Measurements from ENCODE around the gene MCM3.
A peak's percentile ranks its signal among the peaks of the same experiment; 100 is the strongest.

MCM3 gene

GRCh38 chr6:52293067-52293466 is 8.5 kb upstream of the MCM3 start:
- peaks cover 60% of the 10 kb centered on the region for H3K4me1 ChIP-seq (ENCODE audit: low read length)
- H3K4me2 ChIP-seq (ENCODE audit: low read length), result peak overlapping the region; percentile 38
- H3K27me3 ChIP-seq (ENCODE audit: low read depth, low read length), result no peaks in the 10 kb centered on the region
- H3K9ac ChIP-seq (ENCODE audit: low read length), result peak overlapping the region; percentile 20
- peaks cover 6% of the 10 kb centered on the region for H3K36me3 ChIP-seq (replicated peaks; ENCODE audit: low read depth, low read length)
- H3K79me2 ChIP-seq (ENCODE audit: low read length), result no peaks in the 10 kb centered on the region
- H2AFZ ChIP-seq (ENCODE audit: low read depth, low read length), result 0 out of 2 replicates have a peak overlapping the region, but pooled peaks have one; percentile 17
- no peaks in the 10 kb centered on the region for H4K20me1 ChIP-seq (ENCODE audit: insufficient read depth, low read length)
- peak overlapping the region; percentile 50 for H3K27ac ChIP-seq (ENCODE audit: low read length)
- TF ChIP-seq EZH2phosphoT487 (IDR thresholded peaks at IDR 0.05; ENCODE audit: low read depth) (no peak), CTCF (IDR thresholded peaks at IDR 0.05; ENCODE audit: low read depth, low read length) (no peak)
- peaks cover 4% of the 10 kb centered on the region; the same call in 1 of the 2 replicates for H3K9me3 ChIP-seq (ENCODE audit: insufficient read depth, low read length)
- H3K4me3 ChIP-seq (ENCODE audit: low read length), result no peak overlapping the region

- no peak overlapping the region for H3K9ac ChIP-seq (ENCODE audit: low read length)
- peaks cover 47% of the 10 kb centered on the region for H3K4me1 ChIP-seq (ENCODE audit: low read length)
- H2AFZ ChIP-seq (ENCODE audit: low read depth, low read length), result no peak overlapping the region
- H3K27ac ChIP-seq (ENCODE audit: low read length), result no peak overlapping the region
- H3K79me2 ChIP-seq (ENCODE audit: low read length), result peaks cover 8% of the 10 kb centered on the region
- H3K27me3 ChIP-seq (ENCODE audit: low read depth, low read length), result no peaks in the 10 kb centered on the region
- no peak overlapping the region for H3K4me3 ChIP-seq (ENCODE audit: low read length)
- H3K9me3 ChIP-seq (ENCODE audit: insufficient read depth, low read length), result no peaks in the 10 kb centered on the region
- no peak for TF ChIP-seq EZH2phosphoT487 (IDR thresholded peaks at IDR 0.05; ENCODE audit: low read depth)
- TF ChIP-seq CTCF (IDR thresholded peaks at IDR 0.05; ENCODE audit: low read depth, low read length), result no peak
- no peaks in the 10 kb centered on the region for H4K20me1 ChIP-seq (ENCODE audit: insufficient read depth, low read length)
- no peaks in the 10 kb centered on the region for H3K36me3 ChIP-seq (replicated peaks; ENCODE audit: low read depth, low read length)
- H3K4me2 ChIP-seq (ENCODE audit: low read length), result no peak overlapping the region
Measured at GRCh38 chr6:52288841-52289240, 4.3 kb upstream of the MCM3 start.

GRCh38 chr6:52288216-52288615 is 3.7 kb upstream of the MCM3 start:
- Histone ChIP-seq H2AFZ (ENCODE audit: low read depth, low read length) (no peak overlapping the region), H3K9me3 (ENCODE audit: insufficient read depth, low read length) (no peaks in the 10 kb centered on the region), H3K4me1 (ENCODE audit: low read length) (peaks cover 44% of the 10 kb centered on the region), H3K36me3 (replicated peaks; ENCODE audit: low read depth, low read length) (peaks cover 5% of the 10 kb centered on the region), H3K79me2 (ENCODE audit: low read length) (peaks cover 14% of the 10 kb centered on the region), H3K4me3 (ENCODE audit: low read length) (no peak overlapping the region), H3K4me2 (ENCODE audit: low read length) (no peak overlapping the region), H3K9ac (ENCODE audit: low read length) (no peak overlapping the region), H4K20me1 (ENCODE audit: insufficient read depth, low read length) (peaks cover 4% of the 10 kb centered on the region), H3K27me3 (ENCODE audit: low read depth, low read length) (no peaks in the 10 kb centered on the region), H3K27ac (ENCODE audit: low read length) (no peak overlapping the region)
- TF ChIP-seq CTCF (IDR thresholded peaks at IDR 0.05; ENCODE audit: low read depth, low read length) (no peak), EZH2phosphoT487 (IDR thresholded peaks at IDR 0.05; ENCODE audit: low read depth) (no peak)

GRCh38 chr6:52286798-52287432 is 2.4 kb upstream of the MCM3 start:
- Histone ChIP-seq H3K27me3 (ENCODE audit: low read depth, low read length) (no peaks in the 10 kb centered on the region), H3K9ac (ENCODE audit: low read length) (peak overlapping the region; percentile 90), H2AFZ (ENCODE audit: low read depth, low read length) (peak overlapping the region; percentile 62; the same call in 1 of the 2 replicates), H3K4me3 (ENCODE audit: low read length) (peak overlapping the region; percentile 83), H3K4me1 (ENCODE audit: low read length) (peaks cover 42% of the 10 kb centered on the region), H3K4me2 (ENCODE audit: low read length) (peak overlapping the region; percentile 80), H3K9me3 (ENCODE audit: insufficient read depth, low read length) (no peaks in the 10 kb centered on the region), H4K20me1 (ENCODE audit: insufficient read depth, low read length) (peaks cover 15% of the 10 kb centered on the region), H3K27ac (ENCODE audit: low read length) (peak overlapping the region; percentile 91), H3K36me3 (replicated peaks; ENCODE audit: low read depth, low read length) (peaks cover 18% of the 10 kb centered on the region), H3K79me2 (ENCODE audit: low read length) (peaks cover 27% of the 10 kb centered on the region)
- TF ChIP-seq EZH2phosphoT487 (IDR thresholded peaks at IDR 0.05; ENCODE audit: low read depth) (no peak), CTCF (IDR thresholded peaks at IDR 0.05; ENCODE audit: low read depth, low read length) (peak; percentile 77)

Data from OCI-LY3 (cell line).